Erythroblast (primary cell): Measurements from ENCODE around the gene KMT2D.
A peak's percentile ranks its signal among the peaks of the same experiment; 100 is the strongest.

Experiments
- DNase-seq, 2 experiments: peaks; one replicate each; lab custom pipeline; 2025; lab: John Stamatoyannopoulos, UW
- GATA1 ChIP-seq: IDR thresholded peaks from 2 replicates; pipeline ENCODE4 v1.6.1; 2011; ENCODE audit warnings: low read depth, mild to moderate bottlenecking, control low read depth, low read length, moderate library complexity
- POLR2A ChIP-seq: IDR thresholded peaks from 2 replicates; pipeline ENCODE4 v1.6.1; 2011; ENCODE audit warnings: mild to moderate bottlenecking, low read length

The KMT2D gene

DNA sequence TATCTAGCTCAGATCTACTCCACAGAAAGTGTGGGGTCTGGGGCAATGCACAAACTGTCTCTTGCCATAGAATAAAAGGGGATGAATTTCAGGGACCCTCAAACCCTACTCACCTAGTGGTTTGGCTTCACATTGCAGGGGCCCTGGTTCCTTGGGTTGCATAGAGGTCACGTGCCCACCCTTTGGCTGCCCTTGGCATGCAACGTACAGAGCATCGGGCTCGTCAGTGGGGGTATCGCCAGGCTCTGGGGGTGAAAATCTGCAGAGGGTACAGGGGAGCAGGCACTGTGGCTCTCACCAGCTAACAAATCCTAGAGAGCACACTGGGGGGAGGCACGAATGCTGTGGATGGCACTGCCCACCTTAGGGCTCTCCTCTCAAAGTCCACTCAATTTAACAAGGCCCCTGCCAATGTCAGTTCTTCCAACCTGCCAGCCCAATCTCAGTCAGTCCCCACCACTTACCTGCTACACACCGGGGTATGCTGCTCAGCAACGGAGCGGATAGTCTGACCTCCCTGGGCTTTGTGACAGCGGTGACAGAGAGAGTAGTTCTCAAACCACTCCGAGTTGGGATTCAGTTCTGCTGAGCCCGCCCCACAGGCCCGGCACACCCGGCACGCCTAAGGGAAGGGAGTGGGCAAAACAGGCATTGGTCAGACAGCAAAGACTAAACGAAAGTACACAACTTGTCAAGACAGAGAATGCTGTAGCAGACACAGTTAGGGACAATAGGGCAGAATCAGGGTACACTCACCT is 8.0 kb downstream of the KMT2D start:
- DNase-seq, result no peak
- TF ChIP-seq POLR2A (no peak), GATA1 (no peak)

DNA sequence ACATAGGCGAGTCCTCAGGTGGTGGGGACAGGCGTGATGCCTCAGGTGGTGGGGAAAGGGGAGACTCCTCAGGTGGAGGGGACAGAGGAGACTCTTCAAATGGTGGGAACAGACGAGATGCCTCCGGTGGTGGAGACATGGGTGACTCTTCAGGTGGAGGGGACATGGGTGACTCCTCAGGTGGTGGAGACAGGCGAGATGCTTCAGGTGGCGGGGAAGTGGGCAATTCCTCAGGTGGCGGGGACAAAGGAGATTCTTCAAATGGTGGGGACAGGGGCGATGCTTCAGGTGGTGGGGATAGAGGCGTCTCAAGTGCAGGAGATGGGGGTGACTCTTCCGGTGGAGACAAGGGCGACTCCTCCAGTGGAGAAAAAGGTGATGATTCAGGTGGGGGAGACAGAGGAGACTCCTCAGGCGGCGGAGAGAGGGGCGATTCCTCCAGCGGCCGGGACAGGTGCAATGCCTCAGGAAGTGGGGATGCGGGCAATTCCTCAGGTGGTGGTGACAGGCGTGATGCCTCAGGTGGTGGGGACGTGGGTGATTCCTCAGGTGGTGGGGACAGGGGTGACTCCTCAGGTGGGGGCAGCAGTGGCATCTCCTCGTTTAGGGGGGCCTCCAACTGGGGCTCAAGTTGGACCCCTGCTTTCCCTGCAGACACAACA is 8.7 kb downstream of the KMT2D start:
- no peak for DNase-seq
- TF ChIP-seq GATA1 (no peak), POLR2A (no peak)

DNA sequence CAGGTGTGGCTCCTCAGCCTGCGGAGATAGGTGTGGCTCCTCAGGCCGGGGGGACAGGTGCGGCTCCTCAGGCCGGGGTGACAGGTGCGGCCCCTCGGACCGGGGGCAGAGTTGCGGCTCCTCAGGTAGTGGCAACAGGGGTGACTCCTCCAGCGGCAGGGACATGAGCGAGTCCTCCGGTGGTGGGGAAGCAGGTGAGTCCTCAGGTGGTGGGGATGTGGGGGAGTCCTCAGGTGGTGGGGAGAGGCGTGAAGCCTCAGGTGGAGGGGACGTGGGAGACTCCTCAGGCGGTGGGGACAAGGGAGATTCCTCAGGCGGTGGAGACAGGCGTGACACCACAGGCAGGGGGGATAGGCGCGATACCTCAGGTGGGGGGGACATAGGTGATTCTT is 9.2 kb downstream of the KMT2D start:
- no peak for TF ChIP-seq GATA1
- TF ChIP-seq POLR2A, result no peak
- DNase-seq, result no peak

DNA sequence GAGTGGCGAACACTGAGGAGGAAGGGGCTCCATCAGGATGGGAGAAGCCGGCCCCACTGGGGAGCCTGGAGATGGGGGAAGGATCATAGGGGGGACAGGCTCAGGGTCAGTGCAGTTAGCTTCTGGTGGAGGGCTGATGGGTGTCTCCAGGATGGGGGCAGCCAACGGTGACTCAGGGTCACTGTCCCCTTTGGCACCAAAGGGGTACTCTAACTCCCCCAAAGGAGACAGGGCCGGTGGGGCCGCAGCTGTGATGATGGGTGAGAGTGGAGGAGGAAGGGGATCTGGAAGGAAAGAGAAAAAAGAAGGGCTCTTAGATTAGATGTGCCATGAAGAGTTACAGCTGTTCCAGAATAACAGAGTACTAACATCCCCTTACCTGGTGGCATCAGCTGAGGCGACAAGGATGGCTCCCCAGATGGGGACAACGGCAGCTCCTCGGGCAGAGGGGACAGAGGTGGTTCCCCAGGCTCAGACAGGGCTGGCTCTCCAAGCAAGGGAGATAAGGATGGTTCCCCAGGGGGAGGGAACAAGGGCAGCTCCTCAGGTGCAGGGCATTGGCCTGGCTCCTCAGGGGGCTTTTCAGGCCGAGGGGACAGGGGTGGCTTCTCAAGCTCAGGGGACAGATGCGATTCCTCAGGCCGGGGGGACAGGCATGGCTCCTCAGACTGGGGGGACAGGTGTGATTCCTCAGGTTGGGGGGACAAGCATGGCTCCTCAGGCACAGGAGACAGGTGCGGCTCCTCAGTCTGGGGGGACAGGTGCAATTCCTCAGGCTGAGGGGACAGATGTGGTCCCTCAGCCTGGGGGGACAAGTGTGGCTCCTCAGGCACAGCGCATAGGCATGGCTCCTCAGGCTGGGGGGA is 9.9 kb downstream of the KMT2D start:
- no peak for DNase-seq
- TF ChIP-seq GATA1, result no peak
- TF ChIP-seq POLR2A, result no peak

DNA sequence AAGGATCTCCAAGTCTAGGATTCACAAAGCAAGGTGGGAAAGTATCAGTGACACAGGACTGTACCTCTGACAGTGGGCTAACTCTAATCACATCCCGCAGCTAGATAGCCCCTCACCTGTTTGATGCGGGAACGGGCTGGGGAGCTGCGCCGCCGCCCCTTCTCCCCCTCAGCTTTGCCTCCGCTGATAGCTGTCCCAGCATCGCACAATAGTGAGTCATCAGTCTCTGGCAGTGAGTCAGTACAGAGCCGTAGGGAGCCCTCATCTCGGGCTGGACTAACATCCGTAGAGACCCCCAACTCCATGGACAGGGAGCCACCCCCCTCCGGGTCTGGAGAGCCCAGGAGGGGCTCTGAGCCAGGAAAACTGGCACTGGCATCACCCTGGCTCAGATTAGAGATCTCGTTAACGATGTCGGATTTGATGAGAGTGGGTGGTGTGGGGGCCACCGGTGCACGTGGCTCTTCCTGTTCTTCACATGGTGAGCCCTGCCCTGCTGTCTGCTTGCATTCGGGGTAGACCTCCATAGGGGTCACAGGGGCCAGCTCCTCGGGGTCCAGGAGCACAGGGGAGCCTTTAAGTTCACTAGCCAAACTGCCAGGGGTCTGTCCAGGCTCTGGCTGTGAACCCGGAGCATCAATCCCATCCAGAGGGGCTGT is 10.9 kb downstream of the KMT2D start:
- no peak for DNase-seq
- no peak for TF ChIP-seq POLR2A
- TF ChIP-seq GATA1, result no peak

DNA sequence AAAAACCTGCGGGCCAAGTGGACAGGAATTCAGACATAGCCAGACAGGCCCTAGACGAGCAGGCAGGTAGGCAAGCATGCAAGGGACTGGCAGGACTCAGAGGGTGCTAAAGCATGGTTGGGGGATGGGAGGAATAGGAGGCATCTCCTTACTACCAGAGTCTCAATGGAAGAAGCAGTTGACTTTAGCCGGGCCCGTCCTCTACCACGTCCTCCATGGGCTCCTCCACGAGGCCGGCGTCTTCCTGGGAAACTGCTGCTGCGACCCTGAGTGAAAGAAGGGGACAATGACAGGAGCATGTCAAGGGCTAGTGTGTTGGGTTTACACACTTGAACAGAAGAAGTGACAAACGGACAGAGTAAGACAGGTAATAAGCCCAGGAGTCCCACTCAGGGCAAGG is 11.6 kb downstream of the KMT2D start:
- DNase-seq, result no peak

DNA sequence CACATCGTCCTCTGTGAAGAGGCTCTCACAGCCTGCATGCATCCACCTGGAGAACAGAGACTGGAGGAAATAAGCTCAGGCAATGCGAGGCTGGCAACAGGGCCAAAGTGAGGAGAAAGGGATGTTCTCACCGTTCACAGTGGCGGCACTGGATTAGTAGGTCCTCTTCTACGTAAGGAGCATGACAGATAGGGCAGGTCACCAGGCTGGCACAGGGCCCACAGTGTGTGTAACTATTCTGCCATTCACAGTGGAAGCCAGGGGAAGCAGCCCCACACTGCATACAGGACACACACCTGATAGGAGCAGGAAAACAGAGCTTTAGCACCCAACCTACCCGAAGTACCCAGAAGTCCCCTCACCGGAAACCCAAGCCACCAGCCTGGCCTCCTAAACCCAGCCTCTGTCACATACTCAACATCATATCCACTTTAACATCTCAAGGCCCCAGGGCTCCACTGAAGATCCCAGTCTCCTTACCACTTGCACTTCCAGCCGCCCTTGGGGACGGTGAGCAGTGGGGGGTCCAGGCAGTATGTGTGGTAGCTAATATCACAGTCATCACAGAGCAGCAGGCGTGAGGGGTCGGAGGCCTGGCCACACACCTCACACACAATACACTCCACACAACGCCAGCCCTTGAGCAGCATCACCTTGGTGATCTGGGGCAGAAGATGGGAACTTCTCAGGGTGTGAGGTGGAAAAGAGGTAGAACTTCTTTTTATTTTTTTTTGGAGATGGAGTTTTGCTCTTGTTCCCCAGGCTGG is 14.3 kb downstream of the KMT2D start:
- DNase-seq, result no peak
- no peak for TF ChIP-seq GATA1
- TF ChIP-seq POLR2A, result no peak

More for the DNA sequence above, 11.6 kb downstream of the KMT2D start:
- TF ChIP-seq GATA1 (no peak), POLR2A (no peak)

DNA sequence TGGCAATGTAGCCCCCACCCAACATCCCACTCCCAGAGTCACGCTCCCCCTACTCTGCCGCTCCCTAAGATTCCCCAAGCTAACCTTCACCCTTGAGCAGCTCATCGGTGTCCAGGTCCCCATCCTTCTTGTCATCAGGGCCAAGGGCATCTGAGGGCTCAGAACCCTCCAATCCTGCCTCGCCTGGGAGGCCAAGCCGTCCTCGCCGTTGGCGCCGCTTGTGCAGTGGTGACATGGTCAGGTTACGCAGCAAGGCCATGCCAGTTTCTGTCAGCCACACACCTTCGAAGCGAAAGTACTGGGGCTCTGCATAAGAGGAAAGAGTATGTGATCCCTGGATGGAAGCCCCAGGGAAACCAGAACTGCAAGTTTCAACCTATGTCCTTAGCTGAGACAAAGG is 15.9 kb downstream of the KMT2D start:
- no peak for DNase-seq
- TF ChIP-seq POLR2A (no peak), GATA1 (no peak)

DNA sequence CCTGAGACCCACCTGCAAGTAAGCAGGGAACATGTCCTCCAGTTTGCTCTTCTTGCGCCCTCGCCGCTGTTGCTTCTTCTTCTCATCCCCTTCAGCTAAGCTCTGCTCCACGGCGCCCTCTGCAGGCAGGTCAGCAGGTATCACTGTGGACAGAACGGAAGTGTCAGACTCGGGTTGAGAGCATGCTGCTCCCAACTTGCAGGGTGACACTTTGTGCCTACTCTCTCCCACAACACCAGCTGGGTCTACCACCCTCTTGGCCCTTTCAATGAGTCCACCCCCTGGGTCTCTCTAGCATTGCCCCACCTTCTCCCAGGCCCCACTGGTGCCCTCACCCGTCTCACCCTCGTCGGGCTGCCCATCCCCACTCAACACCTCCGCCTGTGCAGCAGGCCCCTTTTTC is 16.7 kb downstream of the KMT2D start:
- DNase-seq, result peak; percentile 79 to 86
- TF ChIP-seq GATA1 (no peak), POLR2A (no peak)

DNA sequence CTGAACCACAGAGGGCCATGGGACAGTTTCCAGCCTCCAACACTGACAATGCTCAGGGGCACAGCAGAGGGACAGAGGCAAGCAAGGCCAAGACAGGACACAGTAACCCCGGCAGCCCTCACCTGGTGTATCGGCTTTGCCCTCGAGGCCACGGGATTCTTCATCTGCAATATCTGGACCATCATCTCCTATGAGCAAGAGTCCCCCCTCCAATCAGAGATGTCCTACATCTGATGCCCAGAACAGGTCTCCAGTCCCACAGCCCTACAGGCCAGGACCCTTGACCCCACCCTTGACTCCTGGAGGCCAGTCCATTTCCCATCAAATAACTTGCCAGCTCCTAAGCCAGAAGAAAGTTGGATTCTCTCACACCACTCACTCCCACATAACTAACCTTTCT is 17.4 kb downstream of the KMT2D start:
- DNase-seq, result no peak
- TF ChIP-seq POLR2A (no peak), GATA1 (no peak)

DNA sequence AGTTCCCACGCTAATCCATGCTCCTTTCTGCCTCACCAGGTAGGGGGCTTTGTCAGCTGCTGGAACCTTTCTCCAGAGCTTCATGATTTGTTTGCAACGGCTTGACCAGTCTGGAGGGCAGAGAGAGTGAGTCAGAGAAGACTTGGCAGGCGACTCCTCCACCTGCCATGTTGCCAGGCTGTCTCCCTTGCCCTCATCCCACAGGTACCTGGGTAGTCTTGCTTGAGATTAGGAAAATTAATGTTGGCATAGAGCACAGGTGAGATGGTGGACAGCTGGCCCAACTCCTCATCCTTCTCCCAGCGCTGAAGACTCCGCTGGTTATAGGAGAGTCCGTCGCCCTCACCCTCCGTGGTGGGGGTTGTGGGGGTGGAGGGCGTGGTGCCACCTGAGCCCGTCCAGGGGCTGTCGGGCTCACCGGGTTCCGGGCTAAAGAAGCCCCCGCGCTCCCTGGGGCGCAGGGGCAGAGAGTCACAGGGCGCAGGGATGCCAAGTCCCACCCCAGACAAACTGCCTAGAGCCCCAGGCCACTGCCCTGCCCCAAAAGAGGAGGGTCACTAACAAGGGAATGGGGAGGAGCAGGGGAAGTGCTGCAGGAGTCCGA is 18.6 kb downstream of the KMT2D start:
- TF ChIP-seq GATA1 (no peak), POLR2A (no peak)
- no peak for DNase-seq

DNA sequence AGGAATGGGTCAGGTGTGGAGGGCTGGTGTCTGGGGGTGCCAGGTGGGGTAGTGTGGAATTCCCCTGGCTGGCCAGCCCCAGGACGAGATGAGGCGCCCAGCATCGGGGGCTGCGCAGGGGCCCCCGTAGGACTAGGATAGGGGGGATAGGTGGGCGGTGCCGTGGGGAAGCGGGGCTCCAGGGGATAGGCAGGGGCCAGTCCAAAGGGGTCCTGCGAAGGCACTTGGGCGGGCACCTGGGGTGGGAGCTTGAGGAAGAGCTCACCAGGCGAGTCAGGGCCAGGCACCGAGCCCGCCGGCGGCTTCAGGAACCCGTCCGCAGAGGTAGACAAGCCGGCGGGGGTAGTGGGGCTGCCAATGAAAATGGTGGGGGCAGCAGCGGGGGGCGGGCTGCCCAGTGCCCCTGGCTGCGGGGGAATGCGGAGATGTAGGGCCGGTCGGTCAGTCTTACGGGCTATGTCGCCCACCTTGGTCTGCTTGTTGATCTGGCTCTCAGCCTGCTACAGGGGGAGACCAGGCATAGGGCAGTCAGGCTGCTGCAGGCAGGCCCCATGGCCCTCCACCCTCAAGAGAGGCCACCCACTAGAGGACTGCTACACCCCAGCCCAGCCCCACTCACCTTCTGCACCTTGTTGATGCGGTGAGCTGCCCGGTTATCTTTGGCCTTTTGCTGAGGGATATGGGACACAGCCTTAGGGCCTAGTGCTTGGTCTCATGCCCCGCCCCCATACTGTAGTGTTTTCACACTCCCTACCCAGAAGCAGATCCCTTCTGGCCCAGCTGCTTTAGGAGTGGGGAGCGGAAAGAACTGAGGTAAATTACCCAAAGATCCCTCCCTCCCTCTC is 19.3 kb downstream of the KMT2D start:
- DNase-seq, result no peak
- no peak for TF ChIP-seq POLR2A
- no peak for TF ChIP-seq GATA1
